NT2/D1 (cell line): ENCODE data around the gene HMGCR.

ENCODE experiments used
- DNase-seq: peaks from one replicate; pipeline ENCODE4 v3.0.0-alpha.2; 2011; ENCODE audit warnings: low read depth, low spot score
- H3K27me3 ChIP-seq: 2 replicates; pipeline ENCODE4 v1.6.0; 2011; ENCODE audit warnings: mild to moderate bottlenecking; ENCODE audit not compliant: insufficient read length, insufficient read depth
- H3K36me3 ChIP-seq: 2 replicates; pipeline ENCODE4 v1.6.1; 2011; ENCODE audit warnings: mild to moderate bottlenecking, low read length, mixed read lengths; ENCODE audit not compliant: insufficient read depth, insufficient read length
- H3K4me1 ChIP-seq: 2 replicates; pipeline ENCODE4 v1.5.1; 2011; ENCODE audit not compliant: insufficient read depth, insufficient read length
- H3K4me3 ChIP-seq: 2 replicates; pipeline ENCODE4 v1.5.1; 2011; ENCODE audit warnings: low read depth; ENCODE audit not compliant: insufficient read length
- H3K9ac ChIP-seq: 2 replicates; pipeline ENCODE4 v1.6.0; 2011; ENCODE audit warnings: low read depth; ENCODE audit not compliant: insufficient read length
- H3K9me3 ChIP-seq: 2 replicates; pipeline ENCODE4 v1.5.1; 2011; ENCODE audit warnings: mild to moderate bottlenecking, low read length; ENCODE audit not compliant: insufficient read depth
- SUZ12 ChIP-seq: IDR thresholded peaks from 2 replicates; pipeline ENCODE4 v1.6.1; 2011; ENCODE audit not compliant: insufficient read length, insufficient read depth; ENCODE audit errors: extremely low read depth
- YY1 ChIP-seq: IDR thresholded peaks from 2 replicates; pipeline ENCODE4 v1.6.1; 2011; ENCODE audit not compliant: insufficient read length, insufficient read depth
- ZNF274 ChIP-seq: IDR thresholded peaks from 2 replicates; pipeline ENCODE4 v1.6.1; 2011; ENCODE audit warnings: mild to moderate bottlenecking, low read depth, low read length

The HMGCR gene

DNA sequence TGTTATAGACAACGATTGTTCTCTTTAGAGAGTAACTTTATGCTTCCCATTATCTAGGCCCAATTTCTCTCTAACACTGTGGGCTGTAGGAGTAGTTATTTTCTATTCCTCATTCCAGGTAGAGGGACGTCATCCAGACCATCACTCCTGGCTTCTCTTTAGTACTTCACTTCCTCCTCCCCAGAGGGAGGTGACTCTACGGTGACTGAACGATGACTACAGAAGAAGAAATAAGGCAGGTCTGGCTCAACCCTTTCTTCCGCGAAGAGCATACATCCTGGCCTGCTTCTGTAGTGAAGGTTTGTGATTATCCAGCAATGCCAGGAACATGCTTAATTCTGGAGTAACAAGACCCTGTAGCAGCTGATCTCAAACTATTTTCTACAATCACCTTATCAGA is 50.8 kb downstream of the HMGCR start:
- Histone ChIP-seq H3K27me3 (no peaks in the 10 kb centered on the region), H3K4me3 (no peak overlapping the region), H3K9ac (no peak overlapping the region), H3K36me3 (peaks cover 24% of the 10 kb centered on the region), H3K9me3 (no peaks in the 10 kb centered on the region), H3K4me1 (no peaks in the 10 kb centered on the region)
- TF ChIP-seq SUZ12 (no peak), ZNF274 (no peak), YY1 (no peak)
- DNase-seq, result no peak

DNA sequence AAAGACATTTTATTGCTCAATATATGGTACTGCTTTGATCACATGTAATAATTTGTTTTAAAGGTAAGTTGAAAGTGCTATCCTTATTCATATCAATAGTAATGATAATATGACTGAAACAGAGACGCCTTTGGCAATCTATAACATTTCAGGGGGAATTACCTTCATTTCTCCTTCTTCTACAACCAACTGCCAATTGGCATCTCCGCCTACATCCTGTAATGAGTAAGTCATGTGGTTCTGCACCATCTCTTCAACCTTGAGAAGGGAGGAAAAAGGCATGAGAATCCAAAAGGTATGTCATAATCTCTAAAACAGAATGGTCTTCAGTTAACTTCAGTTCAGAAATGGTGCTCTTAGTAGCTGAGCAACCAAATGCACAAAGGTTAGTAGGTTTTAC is 52.4 kb downstream of the HMGCR start:
- no peak overlapping the region for H3K9ac ChIP-seq
- TF ChIP-seq ZNF274 (no peak), SUZ12 (no peak), YY1 (no peak)
- H3K9me3 ChIP-seq, result no peaks in the 10 kb centered on the region
- no peak for DNase-seq
- peaks cover 15% of the 10 kb centered on the region for H3K36me3 ChIP-seq
- no peaks in the 10 kb centered on the region for H3K27me3 ChIP-seq
- no peak overlapping the region for H3K4me3 ChIP-seq
- H3K4me1 ChIP-seq, result no peaks in the 10 kb centered on the region

DNA sequence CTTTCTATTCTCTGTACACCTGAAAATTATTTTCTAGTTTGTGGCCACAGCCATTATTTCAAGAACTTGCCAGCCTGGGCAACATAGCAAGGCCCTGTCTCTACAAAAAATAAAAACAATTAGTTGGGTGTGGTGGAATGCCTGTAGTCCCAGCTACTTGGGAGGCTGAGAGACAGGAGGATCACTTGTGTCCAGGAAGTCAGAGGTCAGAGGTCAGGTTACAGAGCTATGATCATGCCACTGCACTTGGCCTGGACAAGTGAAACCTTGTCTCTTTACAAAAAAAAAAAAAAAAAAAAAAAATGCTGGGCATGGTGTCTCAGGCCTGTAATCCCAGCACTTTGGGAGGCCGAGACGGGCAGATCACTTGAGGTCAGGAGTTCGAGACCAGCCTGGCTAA is 58.3 kb downstream of the HMGCR start:
- Histone ChIP-seq H3K27me3 (no peaks in the 10 kb centered on the region), H3K9me3 (no peaks in the 10 kb centered on the region), H3K9ac (no peak overlapping the region), H3K4me3 (no peak overlapping the region), H3K4me1 (no peaks in the 10 kb centered on the region), H3K36me3 (peaks cover 4% of the 10 kb centered on the region)
- TF ChIP-seq YY1 (no peak), ZNF274 (no peak), SUZ12 (no peak)
- no peak for DNase-seq

DNA sequence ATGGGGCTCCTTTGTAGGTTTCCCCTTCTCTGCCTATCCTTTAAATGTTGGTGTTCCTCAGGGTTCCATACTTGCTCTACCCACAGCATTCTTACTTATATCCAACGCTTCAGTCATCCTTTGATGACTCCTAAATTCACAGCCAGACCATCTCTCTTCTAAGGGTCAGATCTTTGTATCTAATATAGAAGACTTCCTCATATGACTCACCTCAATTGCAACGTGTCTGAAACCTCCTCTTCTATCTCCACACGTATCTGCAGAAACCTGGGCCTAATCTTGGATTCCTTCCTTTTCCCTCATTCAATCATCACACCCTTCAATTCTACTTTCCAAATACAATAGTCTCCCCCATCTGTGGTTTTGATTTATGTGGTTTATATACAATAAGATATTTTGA is 68.3 kb downstream of the HMGCR start:
- H3K4me3 ChIP-seq, result no peak overlapping the region
- peaks cover 3% of the 10 kb centered on the region for H3K36me3 ChIP-seq
- no peak for DNase-seq
- H3K9ac ChIP-seq, result no peak overlapping the region
- TF ChIP-seq SUZ12, result no peak
- TF ChIP-seq YY1, result no peak
- no peak for TF ChIP-seq ZNF274
- H3K9me3 ChIP-seq, result no peaks in the 10 kb centered on the region
- no peaks in the 10 kb centered on the region for H3K4me1 ChIP-seq
- H3K27me3 ChIP-seq, result no peaks in the 10 kb centered on the region
